SK-N-SH (cell line): ENCODE data around the gene METTL13. TPM values are rescaled to one million over a fixed set of nuclear protein-coding genes. Genes with fewer than 3 reads are reported as not detected.

Experiments used
- CTCF ChIA-PET: fragments of 300-600, 350-600 bp; formaldehyde crosslinking; extraction: SDS; loops from one replicate; lab custom pipeline; 2021; lab: Yijun Ruan, JAX
- POLR2A ChIA-PET: fragments of 350-600 bp; sonication (Branson Sonifier 250); formaldehyde crosslinking; extraction: SDS; loops from one replicate; lab custom pipeline; 2020; ENCODE audit warnings: antibody characterized with exemption, inconsistent platforms; lab: Yijun Ruan, JAX
- DNase-seq: peaks from one replicate; pipeline ENCODE4 v3.0.0; 2012
- H2AFZ ChIP-seq: fragments of 200-600 bp; sonication (generic); 2 replicates; pipeline ENCODE4 v1.8.1; 2016; ENCODE audit warnings: antibody characterized with exemption, mild to moderate bottlenecking, low read depth
- H3F3A ChIP-seq: fragments of 200-600 bp; sonication (generic); replicated peaks from 2 replicates; pipeline ENCODE3; 2016; ENCODE audit warnings: antibody characterized with exemption, mild to moderate bottlenecking; ENCODE audit not compliant: insufficient read depth
- H3K27ac ChIP-seq, 2 experiments: fragments of 200-500 bp in 1 of 2; fragments of 200-600 bp in 1 of 2; sonication (Bioruptor generic) in 1 of 2; sonication (generic), shearing (Covaris generic) in 1 of 2; 2 replicates each; pipeline versions ENCODE4 v1.5.1 to v1.6.1; 2014 to 2016; ENCODE audit warnings: low read depth in 2 of 2, inconsistent platforms in 1 of 2, low read length in 1 of 2, mild to moderate bottlenecking in 1 of 2, mixed read lengths in 1 of 2
- H3K27me3 ChIP-seq: fragments of 200-600 bp; sonication (generic), shearing (Covaris generic); 2 replicates; pipeline ENCODE4 v1.6.1; 2016; ENCODE audit warnings: mixed run types; ENCODE audit not compliant: insufficient read depth
- H3K36me3 ChIP-seq, 2 experiments: fragments of 200-500 bp in 1 of 2; fragments of 200-600 bp in 1 of 2; sonication (Bioruptor generic) in 1 of 2; sonication (generic) in 1 of 2; replicated peaks in 1 of 2; 2 replicates each; pipeline versions ENCODE3 to v1.5.1; 2014 to 2016; ENCODE audit warnings: low read length in 1 of 2, mild to moderate bottlenecking in 1 of 2; ENCODE audit not compliant: insufficient read depth in 2 of 2, control insufficient read depth in 1 of 2
- H3K4me1 ChIP-seq, 2 experiments: fragments of 200-500 bp in 1 of 2; fragments of 200-600 bp in 1 of 2; sonication (Bioruptor generic) in 1 of 2; sonication (generic), shearing (Covaris generic) in 1 of 2; 2 replicates each; pipeline versions ENCODE4 v1.5.1 to v1.6.1; 2014 to 2016; ENCODE audit warnings: low read depth in 1 of 2, low read length in 1 of 2, mixed run types in 1 of 2; ENCODE audit not compliant: insufficient read depth in 2 of 2, control insufficient read depth in 1 of 2
- H3K4me2 ChIP-seq: fragments of 200-600 bp; sonication (generic), shearing (Covaris generic); 2 replicates; pipeline ENCODE4 v1.6.1; 2017; ENCODE audit warnings: mixed run types
- H3K4me3 ChIP-seq, 2 experiments: fragments of 200-500 bp in 1 of 2; fragments of 200-600 bp in 1 of 2; sonication (Bioruptor generic) in 1 of 2; sonication (generic), shearing (Covaris generic) in 1 of 2; 2 replicates each; pipeline versions ENCODE4 v1.5.1 to v1.8.1; 2014 to 2016; ENCODE audit warnings: low read depth in 2 of 2, inconsistent platforms in 1 of 2, low read length in 1 of 2, mild to moderate bottlenecking in 1 of 2, mixed read lengths in 1 of 2, moderate library complexity in 1 of 2
- H3K79me2 ChIP-seq: fragments of 200-600 bp; sonication (generic); 2 replicates; pipeline ENCODE4 v1.8.1; 2017; ENCODE audit warnings: mild to moderate bottlenecking; ENCODE audit not compliant: insufficient read depth
- H3K9ac ChIP-seq: fragments of 200-600 bp; sonication (generic); 2 replicates; pipeline ENCODE4 v1.6.1; 2017; ENCODE audit warnings: mixed run types
- H3K9me2 ChIP-seq: fragments of 200-600 bp; sonication (generic); 2 replicates; pipeline ENCODE4 v1.6.1; 2017; ENCODE audit warnings: mixed run types
- H3K9me3 ChIP-seq: fragments of 200-600 bp; sonication (generic); 2 replicates; pipeline ENCODE4 v1.6.1; 2017; ENCODE audit warnings: mixed run types, mild to moderate bottlenecking, moderate library complexity
- H4K20me1 ChIP-seq: fragments of 200-600 bp; sonication (generic); 2 replicates; pipeline ENCODE4 v1.6.1; 2017; ENCODE audit warnings: mild to moderate bottlenecking, mixed run types; ENCODE audit not compliant: insufficient read depth
- CHD2 ChIP-seq: fragments of 150-350 bp; IDR thresholded peaks from 2 replicates; pipeline ENCODE4 v1.6.1; 2018; ENCODE audit warnings: low read length; ENCODE audit not compliant: partially characterized antibody
- CTCF ChIP-seq: fragments of 200-600 bp; sonication (generic); IDR thresholded peaks from 2 replicates; pipeline ENCODE4 v1.6.1; 2017; ENCODE audit warnings: antibody characterized with exemption, mild to moderate bottlenecking, moderate library complexity
- EP300 ChIP-seq, 2 experiments: IDR thresholded peaks; 2 replicates each; pipeline versions ENCODE4 v1.4.0 to v1.6.1; 2012; ENCODE audit warnings: borderline replicate concordance in 1 of 2, low read depth in 1 of 2, low read length in 1 of 2
- FOSL2 ChIP-seq: IDR thresholded peaks from 2 replicates; pipeline ENCODE4 v1.4.0; 2012; ENCODE audit warnings: low read depth, mild to moderate bottlenecking, moderate library complexity, borderline replicate concordance
- FOXM1 ChIP-seq: IDR thresholded peaks from 2 replicates; pipeline ENCODE4 v1.4.0; 2012; ENCODE audit warnings: low read depth, mild to moderate bottlenecking
- GABPA ChIP-seq: IDR thresholded peaks from 2 replicates; pipeline ENCODE4 v1.4.0; 2012; ENCODE audit warnings: low read depth, mild to moderate bottlenecking
- GATA2 ChIP-seq: sonication (generic); formaldehyde crosslinking; IDR thresholded peaks from 2 replicates; pipeline ENCODE4 v1.5.0; 2020; ENCODE audit warnings: mild to moderate bottlenecking, missing genetic modification reagents
- IRF3 ChIP-seq: fragments of 150-350 bp; IDR thresholded peaks from 2 replicates; pipeline ENCODE4 v1.6.1; 2016; ENCODE audit warnings: mild to moderate bottlenecking, low read depth, low read length
- MXI1 ChIP-seq: IDR thresholded peaks from 2 replicates; pipeline ENCODE4 v1.6.1; 2012; ENCODE audit warnings: mild to moderate bottlenecking, low read depth, low read length, improper control_type of control experiment
- NFIC ChIP-seq: IDR thresholded peaks from 2 replicates; pipeline ENCODE4 v1.4.0; 2012; ENCODE audit warnings: borderline replicate concordance
- PBX3 ChIP-seq: IDR thresholded peaks from 2 replicates; pipeline ENCODE4; 2012
- RCOR1 ChIP-seq: fragments of 150-350 bp; IDR thresholded peaks from 2 replicates; pipeline ENCODE4 v1.6.1; 2017; ENCODE audit warnings: antibody characterized with exemption, low read length
- RFX5 ChIP-seq: IDR thresholded peaks from 2 replicates; pipeline ENCODE4 v1.6.1; 2012; ENCODE audit warnings: mild to moderate bottlenecking, improper control_type of control experiment, low read length
- SIN3A ChIP-seq: IDR thresholded peaks from 2 replicates; pipeline ENCODE4 v1.6.1; 2012; ENCODE audit warnings: low read depth, mild to moderate bottlenecking, low read length, moderate library complexity, borderline replicate concordance
- SMC3 ChIP-seq: IDR thresholded peaks from 2 replicates; pipeline ENCODE4 v1.6.1; 2012; ENCODE audit warnings: low read depth, low read length, improper control_type of control experiment
- TAF1 ChIP-seq: IDR thresholded peaks from 2 replicates; pipeline ENCODE4 v1.6.1; 2012; ENCODE audit warnings: low read depth, mild to moderate bottlenecking, low read length, moderate library complexity, borderline replicate concordance
- TCF12 ChIP-seq: IDR thresholded peaks from 2 replicates; pipeline ENCODE4 v1.4.0; 2012
- TEAD4 ChIP-seq: IDR thresholded peaks from 2 replicates; pipeline ENCODE4 v1.4.0; 2012; ENCODE audit warnings: mild to moderate bottlenecking, borderline replicate concordance; ENCODE audit not compliant: insufficient read depth
- USF1 ChIP-seq: IDR thresholded peaks from 2 replicates; pipeline ENCODE4 v1.4.0; 2012; ENCODE audit warnings: low read depth, borderline replicate concordance
- WGBS: methylation state at CpG from one replicate; pipeline ENCODE4 v1.1.6; 2017; ENCODE audit warnings: low lambda C conversion rate; 5-methylcytosine and 5-hydroxymethylcytosine counted together
- polyA plus RNA-seq, 3 experiments: library from polyadenylated mRNA; depleted of rRNA; stranded (reverse); fragments of >200 nt; gene quantifications; 2 replicates each; pipeline ENCODE4 v1.2.3, GENCODE V29; 2012
- TF ChIP-seq, protein P1 (sequence below): IDR thresholded peaks from 2 replicates; pipeline ENCODE4 v1.6.1; 2012; ENCODE audit warnings: mild to moderate bottlenecking, low read depth, low read length, moderate library complexity

METTL13 gene
- polyA plus RNA-seq, 1 of the 3 experiments (the other 2 are of a cell fraction) = 32.7 TPM

GRCh38 chr1:171786534-171786933, 5.1 kb downstream of the METTL13 start:
- H3K9ac ChIP-seq = no peak overlapping the region
- ChIA-PET CTCF (interaction anchor here (1.9 to 11.1 kb wide), 3 partner anchors 15 to 216 kb away, joined by 5 to 74 read pairs (median 27); no protein-coding TSS in a partner anchor), POLR2A (no interaction called here)
- 94% methylated on average over 2 of the region's 2 CpGs for WGBS
- H3K4me2 ChIP-seq = no peak overlapping the region
- no peak overlapping the region for H3K4me3 ChIP-seq
- DNase-seq = no peak
- H3K27ac ChIP-seq = no peak overlapping the region
- H3K79me2 ChIP-seq = peaks cover 41% of the 10 kb centered on the region
- H4K20me1 ChIP-seq = no peaks in the 10 kb centered on the region
- no peaks in the 10 kb centered on the region for H3K9me2 ChIP-seq
- H3K9me3 ChIP-seq = no peaks in the 10 kb centered on the region
- H3K27me3 ChIP-seq = no peaks in the 10 kb centered on the region
- H3K36me3 ChIP-seq = peaks cover 30 to 80% of the 10 kb centered on the region in 2 experiments
- TF ChIP-seq RCOR1 (no peak), GABPA (no peak), RFX5 (no peak), GATA2 (no peak), NFIC (no peak), PBX3 (no peak), SIN3A (no peak), EP300 (IDR thresholded peaks at IDR 0.05; ENCODE audit: borderline replicate concordance in 1 of 2, low read depth in 1 of 2, low read length in 1 of 2) (no peak), CTCF (no peak), MXI1 (no peak), SMC3 (no peak), FOSL2 (no peak), TAF1 (no peak), USF1 (no peak), TEAD4 (no peak), IRF3 (no peak), TCF12 (no peak), CHD2 (no peak), FOXM1 (no peak)
- TF ChIP-seq, protein P1, sequence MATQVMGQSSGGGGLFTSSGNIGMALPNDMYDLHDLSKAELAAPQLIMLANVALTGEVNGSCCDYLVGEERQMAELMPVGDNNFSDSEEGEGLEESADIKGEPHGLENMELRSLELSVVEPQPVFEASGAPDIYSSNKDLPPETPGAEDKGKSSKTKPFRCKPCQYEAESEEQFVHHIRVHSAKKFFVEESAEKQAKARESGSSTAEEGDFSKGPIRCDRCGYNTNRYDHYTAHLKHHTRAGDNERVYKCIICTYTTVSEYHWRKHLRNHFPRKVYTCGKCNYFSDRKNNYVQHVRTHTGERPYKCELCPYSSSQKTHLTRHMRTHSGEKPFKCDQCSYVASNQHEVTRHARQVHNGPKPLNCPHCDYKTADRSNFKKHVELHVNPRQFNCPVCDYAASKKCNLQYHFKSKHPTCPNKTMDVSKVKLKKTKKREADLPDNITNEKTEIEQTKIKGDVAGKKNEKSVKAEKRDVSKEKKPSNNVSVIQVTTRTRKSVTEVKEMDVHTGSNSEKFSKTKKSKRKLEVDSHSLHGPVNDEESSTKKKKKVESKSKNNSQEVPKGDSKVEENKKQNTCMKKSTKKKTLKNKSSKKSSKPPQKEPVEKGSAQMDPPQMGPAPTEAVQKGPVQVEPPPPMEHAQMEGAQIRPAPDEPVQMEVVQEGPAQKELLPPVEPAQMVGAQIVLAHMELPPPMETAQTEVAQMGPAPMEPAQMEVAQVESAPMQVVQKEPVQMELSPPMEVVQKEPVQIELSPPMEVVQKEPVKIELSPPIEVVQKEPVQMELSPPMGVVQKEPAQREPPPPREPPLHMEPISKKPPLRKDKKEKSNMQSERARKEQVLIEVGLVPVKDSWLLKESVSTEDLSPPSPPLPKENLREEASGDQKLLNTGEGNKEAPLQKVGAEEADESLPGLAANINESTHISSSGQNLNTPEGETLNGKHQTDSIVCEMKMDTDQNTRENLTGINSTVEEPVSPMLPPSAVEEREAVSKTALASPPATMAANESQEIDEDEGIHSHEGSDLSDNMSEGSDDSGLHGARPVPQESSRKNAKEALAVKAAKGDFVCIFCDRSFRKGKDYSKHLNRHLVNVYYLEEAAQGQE = no peak
- H2AFZ ChIP-seq = no peak overlapping the region
- no peaks in the 10 kb centered on the region for H3F3A ChIP-seq
- H3K4me1 ChIP-seq = peaks cover 9 to 28% of the 10 kb centered on the region in 2 experiments; a peak in 2 of 4 replicates
